GM18517 (cell line): ENCODE data around the gene SLC17A7.
"Not testable (repeated sequence)": the region's sequence is repeated elsewhere in the genome, so short reads cannot be mapped to it uniquely, and the experiment has no call there.

Experiments
- ATAC-seq: cut with Tn5 transposase; IDR thresholded peaks from one replicate; pipeline ENCODE4 v1.9.1; 2021; ENCODE audit warnings: mild to moderate bottlenecking, moderate library complexity; ENCODE audit not compliant: unreplicated experiment

SLC17A7 gene

DNA sequence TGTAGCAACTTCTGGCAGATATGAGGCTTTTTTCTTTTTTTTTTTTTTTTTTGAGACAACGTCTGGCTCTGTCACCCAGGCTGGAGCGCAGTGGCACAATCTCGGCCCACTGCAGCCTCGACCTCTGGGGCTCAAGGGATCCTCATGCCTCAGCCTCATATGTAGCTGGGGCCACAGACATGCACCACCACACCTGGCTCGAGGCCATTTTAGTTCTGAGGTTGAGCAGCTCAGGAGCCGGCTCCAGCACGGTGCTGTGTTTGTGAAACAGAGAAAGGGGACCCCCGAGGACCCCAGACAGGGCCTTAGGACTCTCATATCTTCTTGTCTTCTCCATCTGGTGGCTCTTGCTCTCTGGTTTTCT is 29.3 kb upstream of the SLC17A7 start:
- peak; percentile 12 for ATAC-seq

- peak; percentile 54 for ATAC-seq
Observed at GRCh38 chr19:49469828-49470614, 28.7 kb upstream of the SLC17A7 start.

DNA sequence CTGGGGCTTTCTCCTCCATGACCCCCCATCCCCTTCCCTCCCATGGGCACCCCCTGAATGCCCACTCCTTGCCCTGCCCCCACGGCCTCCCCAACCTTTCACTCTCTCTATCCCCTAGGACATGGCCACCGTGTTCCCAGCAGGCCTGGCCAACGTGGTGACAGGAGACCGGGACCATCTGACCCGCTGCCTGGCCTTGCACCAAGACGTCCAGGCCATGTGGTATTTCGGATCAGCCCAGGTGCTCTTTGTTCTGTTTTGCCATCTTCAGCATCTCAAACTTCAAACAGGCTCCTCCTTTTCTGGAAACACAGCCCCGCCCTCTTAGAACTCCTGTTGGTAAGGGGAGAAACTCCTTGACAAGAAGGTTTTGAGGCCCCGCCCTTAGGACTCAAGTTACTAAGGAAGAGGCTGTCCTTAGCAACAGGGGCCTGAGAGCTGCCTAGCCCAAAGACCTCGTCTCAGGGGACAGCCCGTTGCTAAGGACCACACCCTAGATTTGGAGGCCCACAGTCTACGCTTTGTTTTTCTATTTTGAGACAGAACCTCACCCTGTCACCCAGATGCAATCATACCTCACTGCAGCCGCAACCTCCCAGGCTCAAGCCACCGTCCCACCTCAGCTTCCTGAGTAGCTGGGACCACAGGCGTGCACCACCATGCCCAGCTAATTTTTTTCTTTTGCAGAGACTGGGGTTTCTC is 27.6 kb upstream of the SLC17A7 start:
- peak; percentile 40 for ATAC-seq

GRCh38 chr19:49468199-49468598 is 26.9 kb upstream of the SLC17A7 start:
- no peak for ATAC-seq

DNA sequence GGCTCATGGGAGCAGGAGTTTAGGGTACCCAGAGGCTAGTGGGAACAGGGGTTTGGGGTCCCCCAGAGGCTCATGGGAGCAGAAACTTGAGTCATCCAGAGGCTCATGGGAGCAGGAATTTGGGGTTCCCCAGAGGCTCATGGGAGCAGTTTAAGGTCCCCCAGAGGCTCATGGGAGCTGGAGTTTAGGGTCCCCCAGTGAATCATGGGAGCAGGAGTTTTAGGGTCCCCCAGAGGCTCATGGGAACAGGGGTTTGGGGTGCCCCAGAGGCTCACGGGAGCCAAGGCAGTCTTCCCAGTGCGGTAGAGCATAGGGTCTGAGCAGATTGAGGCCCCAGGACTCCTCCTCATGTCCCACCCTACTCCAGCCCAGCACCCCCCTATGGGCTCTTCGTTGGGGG is 24.0 kb upstream of the SLC17A7 start:
- ATAC-seq = no peak

DNA sequence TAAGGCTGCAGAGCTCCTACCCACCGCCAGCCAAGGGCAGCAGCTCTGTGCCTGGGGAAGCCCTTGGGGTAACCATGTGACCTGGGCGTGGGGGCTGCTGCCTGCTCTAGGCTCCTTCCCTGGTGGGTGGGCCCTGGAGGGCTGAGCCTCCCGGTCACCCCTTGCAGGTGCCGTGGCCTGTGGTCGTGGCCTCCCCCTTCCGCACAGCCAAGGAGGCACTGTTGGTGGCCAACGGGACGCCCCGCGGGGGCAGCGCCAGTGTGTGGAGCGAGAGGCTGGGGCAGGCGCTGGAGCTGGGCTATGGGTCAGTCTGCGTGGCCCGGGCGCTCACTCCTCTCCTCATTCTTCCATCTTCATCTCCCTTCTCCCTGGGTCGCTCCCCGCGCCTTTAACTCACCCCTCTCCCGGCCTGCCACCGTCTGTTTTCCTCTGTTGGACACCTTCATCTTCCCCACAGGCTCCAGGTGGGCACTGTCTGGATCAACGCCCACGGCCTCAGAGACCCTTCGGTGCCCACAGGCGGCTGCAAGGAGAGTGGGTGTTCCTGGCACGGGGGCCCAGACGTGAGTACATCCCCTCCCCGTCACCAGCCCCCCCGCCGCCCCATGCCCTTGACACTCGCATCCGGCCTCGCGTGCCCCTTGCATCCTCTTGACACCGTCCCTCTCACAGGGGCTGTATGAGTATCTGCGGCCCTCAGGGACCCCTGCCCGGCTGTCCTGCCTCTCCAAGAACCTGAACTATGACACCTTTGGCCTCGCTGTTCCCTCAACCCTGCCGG is 22.8 kb upstream of the SLC17A7 start:
- ATAC-seq = no peak

- no peak for ATAC-seq
Observed at GRCh38 chr19:49462492-49462891, 21.2 kb upstream of the SLC17A7 start.

GRCh38 chr19:49461656-49462055 is 20.3 kb upstream of the SLC17A7 start:
- no peak for ATAC-seq

- ATAC-seq = not testable (repeated sequence)
Observed at GRCh38 chr19:49461130-49461529, 19.8 kb upstream of the SLC17A7 start.

- ATAC-seq = no peak
Observed at GRCh38 chr19:49459388-49459787, 18.1 kb upstream of the SLC17A7 start.

DNA sequence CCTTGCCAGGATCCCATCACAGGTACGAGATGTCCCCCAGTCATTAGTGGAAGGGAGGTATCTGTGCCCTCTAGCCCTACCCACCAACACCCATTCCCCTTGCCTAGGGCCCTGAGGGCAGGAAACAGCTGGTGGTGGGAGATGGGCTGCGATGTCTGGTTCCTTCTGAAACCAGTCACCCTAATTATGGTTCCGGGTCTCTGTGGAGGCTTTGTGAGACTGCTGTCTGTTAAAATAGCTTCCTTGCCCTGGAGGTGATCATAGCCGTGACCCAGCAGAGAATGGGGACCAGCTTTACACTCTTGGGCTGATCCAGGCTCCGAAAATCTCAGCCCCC is 17.2 kb upstream of the SLC17A7 start:
- no peak for ATAC-seq

- ATAC-seq = no peak
Observed at GRCh38 chr19:49456326-49456725, 15.0 kb upstream of the SLC17A7 start.

DNA sequence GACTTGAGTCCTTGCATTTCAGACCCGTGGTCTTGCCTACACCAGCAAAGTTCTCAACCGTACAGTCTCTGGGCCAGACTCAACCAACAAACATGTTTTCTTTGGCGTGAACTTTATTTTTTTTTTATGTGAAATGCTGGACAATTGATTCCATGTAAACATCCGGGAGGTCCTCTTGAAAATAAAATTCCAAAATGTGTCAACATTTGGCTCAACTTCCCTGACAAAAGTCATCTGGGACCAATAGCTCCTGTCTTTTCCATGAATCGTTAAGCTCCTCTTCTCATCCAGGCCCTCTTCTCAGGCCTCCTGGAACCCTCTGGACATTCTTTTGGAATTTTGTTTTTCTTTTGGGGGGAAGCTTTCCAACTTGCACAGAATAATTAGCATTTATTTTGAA is 14.4 kb upstream of the SLC17A7 start:
- no peak for ATAC-seq

- no peak for ATAC-seq
Observed at GRCh38 chr19:49453757-49454240, 12.5 kb upstream of the SLC17A7 start.

GRCh38 chr19:49453013-49453756 is 11.9 kb upstream of the SLC17A7 start, which contains the start of gene ALDH16A1:
Gene ALDH16A1 (plus strand): TSS chr19:49453225. CDS start chr19:49453332, 107 bp downstream.
- peak; percentile 80 for ATAC-seq

DNA sequence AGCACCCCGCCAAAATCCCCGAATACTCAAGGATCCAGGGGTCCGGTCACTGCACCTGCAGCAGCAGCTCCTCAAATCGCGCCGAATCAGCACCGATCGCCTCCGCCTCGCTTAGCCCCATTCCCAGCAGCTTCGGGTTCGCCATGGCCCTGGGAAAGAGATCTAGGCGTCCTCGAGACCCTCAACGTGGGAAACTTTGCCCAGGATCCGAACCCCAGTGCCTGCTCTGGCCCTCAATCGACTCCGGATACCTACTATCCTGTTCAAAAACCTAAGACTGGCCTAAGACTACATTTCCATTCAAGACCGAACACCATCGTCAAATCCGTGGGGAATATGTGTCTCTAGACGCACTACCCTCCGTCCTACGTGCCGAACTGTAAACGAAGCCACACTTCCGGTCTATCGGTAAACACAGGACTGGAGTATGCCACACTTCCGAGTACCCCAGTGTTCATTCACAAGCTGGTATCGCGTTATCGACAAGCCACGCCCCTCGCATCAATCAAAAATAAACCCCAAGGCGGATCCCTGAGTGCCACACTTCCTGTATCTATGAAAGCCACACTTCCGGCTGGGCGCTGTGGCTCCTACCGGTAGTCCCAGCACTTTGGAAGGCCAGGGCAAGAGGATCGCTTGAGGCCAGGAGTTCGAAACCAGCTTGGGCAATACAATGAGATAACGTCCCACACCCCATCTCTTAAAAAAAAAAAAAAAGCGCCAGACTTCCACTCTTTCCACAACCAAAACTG is 10.3 kb upstream of the SLC17A7 start, which contains the start of gene PIH1D1:
TSS of gene PIH1D1 (minus strand) at position 385 of the 752 bp plus-strand sequence. CDS start at position 145, 240 bp downstream.
- peak; percentile 65 for ATAC-seq

- no peak for ATAC-seq
Observed at GRCh38 chr19:49450405-49450804, 9.1 kb upstream of the SLC17A7 start.

- no peak for ATAC-seq
Observed at GRCh38 chr19:49448432-49448786, 7.1 kb upstream of the SLC17A7 start.

DNA sequence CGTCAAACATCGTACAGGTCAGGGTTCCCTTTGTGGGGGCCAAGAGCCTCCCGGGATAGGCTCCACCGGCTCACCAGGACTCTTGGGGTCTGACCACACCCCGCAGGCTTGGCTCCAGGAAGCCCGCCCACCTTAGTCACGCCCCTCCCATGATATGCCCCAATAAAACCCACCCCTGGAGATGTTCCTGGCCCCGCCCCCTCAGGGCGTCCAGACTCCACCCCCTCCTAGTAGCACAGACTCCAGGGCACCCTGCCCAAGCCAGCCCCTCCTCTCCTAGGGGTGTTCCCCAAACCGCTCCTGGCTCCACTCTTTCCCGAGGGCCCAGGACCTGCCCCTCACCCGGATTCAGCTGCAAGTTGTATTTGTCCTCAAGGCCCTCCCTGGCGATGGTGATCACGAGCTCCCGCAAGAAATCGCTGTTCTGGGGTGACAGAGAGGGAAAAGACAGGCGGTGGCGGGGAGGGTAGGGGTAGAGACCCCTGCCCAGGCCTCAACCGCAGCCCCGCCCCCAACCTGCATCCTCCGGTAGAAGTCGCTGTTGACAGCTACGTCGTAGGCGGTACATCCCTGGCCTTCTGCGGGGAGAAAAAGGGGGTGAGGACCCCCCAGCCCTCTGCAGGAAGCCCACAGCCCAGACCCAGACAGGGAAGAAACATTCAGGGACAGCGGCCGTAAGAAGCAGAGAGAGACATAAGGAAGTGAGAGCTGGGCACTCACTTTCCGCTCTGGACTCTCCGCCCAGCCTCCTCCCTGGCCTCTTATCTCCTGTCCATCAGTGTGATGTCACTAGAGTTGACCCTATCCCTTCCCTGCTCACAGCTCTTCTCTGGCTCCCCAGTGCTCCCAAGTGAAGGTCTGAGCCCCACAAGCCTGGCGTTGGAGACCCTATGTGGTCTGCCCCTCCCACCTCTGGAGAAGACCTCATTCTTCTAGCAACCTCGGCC is 6.4 kb upstream of the SLC17A7 start:
- ATAC-seq = no peak
